Measurements from ENCODE around the gene MIF. TPM values are rescaled to one million over a fixed set of nuclear protein-coding genes. Genes with fewer than 3 reads are reported as not detected.

Gene MIF
- total and polyA plus RNA-seq, 2 donors (not counting 3 experiments of a cell fraction or from before 2014, with no cell fraction given): 529 to 674 TPM

- H3K27ac ChIP-seq (ENCODE audit: insufficient read depth, low read depth, low read length): no peak overlapping the region
- no peaks in the 10 kb centered on the region for H3K27me3 ChIP-seq (ENCODE audit: control insufficient read depth in 2 of 2, insufficient read depth in 2 of 2, low read length in 2 of 2)
- peak; percentile 84 for DNase-seq (ENCODE audit: low read depth, low spot score)
- TF ChIP-seq EZH2 (IDR thresholded peaks at IDR 0.05; ENCODE audit: borderline replicate concordance, low read depth, low read length, severe bottlenecking): no peak
- TF ChIP-seq GATA2 (IDR thresholded peaks at IDR 0.05; ENCODE audit: insufficient read depth, insufficient read length, low read depth, low read length): no peak
- no peak for TF ChIP-seq POLR2AphosphoS5 (IDR thresholded peaks at IDR 0.05; ENCODE audit: insufficient read depth, low read depth, low read length)
- TF ChIP-seq POLR2A (IDR thresholded peaks at IDR 0.05; ENCODE audit: low read depth, low read length): no peak
- no peak for TF ChIP-seq CTCF (IDR thresholded peaks at IDR 0.05; ENCODE audit: extremely low read depth in 1 of 2, insufficient read depth in 1 of 2, low read depth in 1 of 2, low read length in 2 of 2)
- TF ChIP-seq JUN (IDR thresholded peaks at IDR 0.05; ENCODE audit: borderline replicate concordance, insufficient read depth, insufficient read length, low read depth): no peak
- no peak for TF ChIP-seq FOS (IDR thresholded peaks at IDR 0.05; ENCODE audit: borderline replicate concordance, insufficient read depth, low read length)
- no peak for TF ChIP-seq MYC (IDR thresholded peaks at IDR 0.05; ENCODE audit: low read depth, low read length)
- no peak for TF ChIP-seq MAX (IDR thresholded peaks at IDR 0.05; ENCODE audit: insufficient read depth, insufficient read length)
- H3K4me1 ChIP-seq (ENCODE audit: control insufficient read depth, extremely low read depth, insufficient read depth, low read length): no peaks in the 10 kb centered on the region
- H4K20me1 ChIP-seq (replicated peaks; ENCODE audit: control insufficient read depth, extremely low read depth, insufficient read depth, low read length): no peaks in the 10 kb centered on the region
- dilution Hi-C loops (cut with MboI; ENCODE audit: extremely low pct_ligation_motif_present, low sequenced_read_pairs): no loop called here
- ChIA-PET CTCF (interaction anchor here (0.7 to 1.5 kb wide), 5 partner anchors 9 to 89 kb away, joined by 3 to 7 read pairs (median 3); partner anchors contain the start of gene MIF), POLR2A (no interaction called here)
- FAIRE-seq: no peak
- H3K4me2 ChIP-seq (ENCODE audit: insufficient read depth, low read length): no peak overlapping the region
- no peak overlapping the region for H3K4me3 ChIP-seq (replicated peaks in 1 of 3; ENCODE audit: insufficient read depth in 1 of 3, low read depth in 1 of 3, low read length in 3 of 3)
- H3K36me3 ChIP-seq (ENCODE audit: control insufficient read depth in 2 of 2, extremely low read depth in 1 of 2, insufficient read depth in 2 of 2, low read length in 2 of 2): no peaks in the 10 kb centered on the region
- no peaks in the 10 kb centered on the region for H3K9me1 ChIP-seq (replicated peaks; ENCODE audit: control insufficient read depth, extremely low read depth, insufficient read depth, low read length)
- H3K79me2 ChIP-seq (ENCODE audit: control insufficient read depth, insufficient read depth, low read length): no peaks in the 10 kb centered on the region
- no peak overlapping the region for H3K9ac ChIP-seq (replicated peaks; ENCODE audit: extremely low read depth, insufficient read depth, low read length)
- BruUV-seq (replicated peaks): no TSS peak
- H2AFZ ChIP-seq (ENCODE audit: low read depth, low read length): no peak overlapping the region
- intact Hi-C loops (cut with micrococcal nuclease): no loop called here
- H3K9me3 ChIP-seq (replicated peaks; ENCODE audit: control insufficient read depth, insufficient read depth, low read length): no peaks in the 10 kb centered on the region
Observed at GRCh38 chr22:23938328-23939016, 44.3 kb downstream of the MIF start.
